ENCODE results near the gene SC5D. TPM values are rescaled to one million over a fixed set of nuclear protein-coding genes. Genes with fewer than 3 reads are reported as not detected.

The SC5D gene
- total RNA-seq, 2 donors from 2014 or later = 24.4 to 79.6 TPM

GRCh38 chr11:121321614-121322243 lies 29.2 kb downstream of the SC5D start:
- peak; percentile 55 for DNase-seq
- Histone ChIP-seq H3K27me3 (no peaks in the 10 kb centered on the region), H3K9ac (ENCODE audit: low read depth in 2 of 2, low read length in 2 of 2) (no peak overlapping the region), H3K4me1 (no peaks in the 10 kb centered on the region), H3K4me3 (no peak overlapping the region), H3K9me3 (no peaks in the 10 kb centered on the region), H3K36me3 (no peaks in the 10 kb centered on the region), H3K27ac (no peak overlapping the region)
- intact Hi-C loops (cut with DNase I) = loop anchor here (2.0 to 10.0 kb wide), 2 partner anchors 123 to 269 kb away; no protein-coding TSS in a partner anchor
- peak; percentile 30 for TF ChIP-seq CTCF (IDR thresholded peaks at IDR 0.05)

DNA sequence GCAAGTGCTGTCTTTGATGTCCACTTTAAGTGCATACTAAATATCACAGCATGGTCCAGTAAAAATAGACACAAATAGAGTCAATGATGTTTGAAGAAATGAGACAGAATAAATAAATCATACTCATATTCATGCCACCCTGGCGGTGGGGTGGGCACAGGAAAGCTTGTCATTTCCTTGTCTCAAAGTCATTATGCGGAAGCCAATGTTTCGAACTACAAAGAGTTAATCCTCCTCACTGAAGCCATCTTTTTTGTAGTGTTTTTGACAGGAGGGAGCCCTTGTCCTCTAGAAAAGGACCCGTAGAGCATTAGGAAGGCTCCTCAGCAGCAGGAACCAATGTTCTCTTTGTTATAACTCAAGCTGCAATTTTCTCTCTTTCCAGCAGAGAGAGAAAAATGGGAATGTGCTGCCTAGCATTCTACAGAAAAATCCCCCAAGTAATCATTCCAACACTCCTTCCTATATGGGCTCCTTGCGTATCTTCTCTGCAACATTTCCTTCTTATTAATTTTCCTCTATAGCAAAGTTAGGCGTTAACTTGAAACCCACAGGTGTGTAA lies 30.6 kb downstream of the SC5D start:
- H3K4me1 ChIP-seq = no peaks in the 10 kb centered on the region
- H3K9me3 ChIP-seq = no peaks in the 10 kb centered on the region
- H3K9ac ChIP-seq (ENCODE audit: low read depth in 2 of 2, low read length in 2 of 2) = no peak overlapping the region
- no peak for TF ChIP-seq CTCF (IDR thresholded peaks at IDR 0.05)
- H3K27ac ChIP-seq = no peak overlapping the region
- H3K27me3 ChIP-seq = no peaks in the 10 kb centered on the region
- no peak overlapping the region for H3K4me3 ChIP-seq
- DNase-seq = no peak
- no peaks in the 10 kb centered on the region for H3K36me3 ChIP-seq
- intact Hi-C loops (cut with DNase I) = loop anchor here (10.0 kb wide), 1 partner anchor 122 kb away; no protein-coding TSS in a partner anchor

GRCh38 chr11:121326230-121326629 lies 33.7 kb downstream of the SC5D start:
- Histone ChIP-seq H3K27ac (no peak overlapping the region), H3K4me1 (no peaks in the 10 kb centered on the region), H3K36me3 (no peaks in the 10 kb centered on the region), H3K4me3 (no peak overlapping the region), H3K9me3 (no peaks in the 10 kb centered on the region), H3K9ac (ENCODE audit: low read depth in 2 of 2, low read length in 2 of 2) (no peak overlapping the region), H3K27me3 (no peaks in the 10 kb centered on the region)
- intact Hi-C loops (cut with DNase I) = loop anchor here (10.0 kb wide), 1 partner anchor 119 kb away; no protein-coding TSS in a partner anchor
- TF ChIP-seq CTCF (IDR thresholded peaks at IDR 0.05) = no peak
- no peak for DNase-seq

GRCh38 chr11:121327553-121327952 lies 35.0 kb downstream of the SC5D start:
- Histone ChIP-seq H3K9me3 (no peaks in the 10 kb centered on the region), H3K9ac (ENCODE audit: low read depth in 2 of 2, low read length in 2 of 2) (no peak overlapping the region), H3K27me3 (no peaks in the 10 kb centered on the region), H3K27ac (no peak overlapping the region), H3K4me3 (no peak overlapping the region), H3K36me3 (no peaks in the 10 kb centered on the region), H3K4me1 (no peaks in the 10 kb centered on the region)
- DNase-seq = no peak
- no peak for TF ChIP-seq CTCF (IDR thresholded peaks at IDR 0.05)
- intact Hi-C loops (cut with DNase I) = loop anchor here (10.0 kb wide), 1 partner anchor 117 kb away; no protein-coding TSS in a partner anchor

DNA sequence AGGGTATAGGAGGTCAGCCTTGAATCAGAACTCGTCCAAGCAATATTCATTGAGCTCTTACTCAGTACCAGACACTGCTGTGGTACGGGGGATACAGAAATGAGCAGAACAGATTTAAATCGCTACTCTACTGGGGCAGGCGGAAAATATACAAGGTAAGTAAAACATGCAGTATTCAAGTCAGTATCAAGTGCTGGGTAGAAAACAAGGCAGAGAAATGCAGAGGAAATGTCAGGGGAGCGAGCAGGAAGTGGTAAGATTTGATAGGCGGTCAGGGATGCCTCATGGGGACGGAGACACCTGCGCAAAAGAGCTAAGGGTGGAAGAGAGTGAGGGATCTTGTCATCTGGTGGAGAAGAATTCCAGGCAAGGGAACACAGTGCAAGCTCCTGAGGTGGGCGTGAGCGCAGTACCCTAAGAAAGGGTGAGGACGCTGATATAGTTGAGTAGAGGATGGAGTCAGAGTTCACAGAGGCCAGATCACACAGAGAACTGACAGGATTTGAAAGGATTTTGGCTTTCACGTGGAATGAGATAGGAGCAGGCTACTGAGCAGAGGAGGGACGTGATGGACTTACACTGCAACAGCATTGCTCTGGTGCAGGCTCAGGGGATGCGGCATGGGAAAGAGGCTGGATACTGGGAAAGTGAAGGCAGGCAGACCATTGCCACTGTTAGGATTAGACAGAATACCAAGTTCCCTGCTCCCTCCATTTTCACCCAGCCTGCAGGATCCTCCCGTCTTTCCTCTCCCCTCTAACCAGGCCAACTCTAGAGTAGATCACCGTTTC lies 35.8 kb downstream of the SC5D start:
- Histone ChIP-seq H3K27me3 (no peaks in the 10 kb centered on the region), H3K27ac (no peak overlapping the region), H3K36me3 (no peaks in the 10 kb centered on the region), H3K9me3 (no peaks in the 10 kb centered on the region), H3K4me3 (no peak overlapping the region), H3K4me1 (no peaks in the 10 kb centered on the region), H3K9ac (ENCODE audit: low read depth in 2 of 2, low read length in 2 of 2) (no peak overlapping the region)
- no peak for TF ChIP-seq CTCF (IDR thresholded peaks at IDR 0.05)
- no peak for DNase-seq
- intact Hi-C loops (cut with DNase I) = loop anchor here (10.0 kb wide), 1 partner anchor 116 kb away; no protein-coding TSS in a partner anchor
